ENCODE measurements around the gene RCBTB1.
A peak's percentile ranks its signal among the peaks of the same experiment; 100 is the strongest.

The RCBTB1 gene

DNA sequence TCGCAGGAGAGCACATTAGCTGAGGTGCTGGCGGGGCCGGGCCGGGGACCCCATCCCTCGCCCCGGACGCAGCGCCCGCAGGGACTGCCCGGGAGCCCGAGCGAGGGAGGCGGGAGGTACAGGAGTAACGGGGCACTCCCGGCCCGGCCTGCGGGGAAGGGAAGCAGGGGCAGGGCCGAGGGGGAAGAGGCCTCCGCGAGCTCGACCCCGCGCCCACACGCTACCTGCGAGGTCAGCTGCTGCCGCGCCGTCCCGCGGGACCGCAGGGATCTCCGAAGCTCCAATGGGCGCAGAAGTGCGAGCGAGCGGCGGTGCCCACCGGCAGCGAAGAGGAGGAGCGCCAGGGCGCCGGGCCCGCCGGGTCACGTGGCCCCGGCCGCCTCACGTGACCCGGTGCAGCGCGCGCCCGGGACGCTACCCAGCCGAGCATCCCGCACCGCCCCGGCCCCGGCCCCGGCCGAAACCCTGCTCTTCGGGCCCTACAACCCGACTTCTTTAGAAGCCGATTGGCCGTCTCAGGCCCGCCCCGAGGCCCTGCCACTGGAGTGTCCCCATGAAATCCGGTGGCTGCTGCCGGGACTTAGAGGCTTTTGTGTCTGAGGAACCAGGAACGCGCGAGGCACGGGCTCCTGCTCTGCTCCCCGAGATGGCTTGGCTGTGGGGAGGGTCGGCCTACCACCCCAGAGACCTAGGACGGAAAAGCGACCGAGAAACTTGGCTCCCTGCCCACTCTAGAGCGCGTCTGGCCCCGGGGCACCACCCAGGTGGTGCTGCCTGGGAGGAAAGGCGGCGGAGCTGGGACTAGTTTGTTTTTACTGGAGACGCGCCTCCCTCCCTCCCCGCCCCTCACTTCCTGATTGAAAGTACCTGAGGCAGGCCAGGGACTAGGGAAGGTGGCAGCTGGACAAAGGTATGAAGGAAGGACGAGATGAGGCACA is at the start of gene RCBTB1:
Gene RCBTB1, minus strand, starts transcription at position 339 of the 938 bp plus-strand sequence. CDS start 18,279 bp downstream, outside the sequence.
- DNase-seq, result peak; percentile 82 to 88
- TF ChIP-seq POLR2A (IDR thresholded peaks at IDR 0.05; ENCODE audit: low read length), result peak; percentile 66
- no peak for TF ChIP-seq GATA1 (IDR thresholded peaks at IDR 0.05; ENCODE audit: low read depth, low read length)

DNA sequence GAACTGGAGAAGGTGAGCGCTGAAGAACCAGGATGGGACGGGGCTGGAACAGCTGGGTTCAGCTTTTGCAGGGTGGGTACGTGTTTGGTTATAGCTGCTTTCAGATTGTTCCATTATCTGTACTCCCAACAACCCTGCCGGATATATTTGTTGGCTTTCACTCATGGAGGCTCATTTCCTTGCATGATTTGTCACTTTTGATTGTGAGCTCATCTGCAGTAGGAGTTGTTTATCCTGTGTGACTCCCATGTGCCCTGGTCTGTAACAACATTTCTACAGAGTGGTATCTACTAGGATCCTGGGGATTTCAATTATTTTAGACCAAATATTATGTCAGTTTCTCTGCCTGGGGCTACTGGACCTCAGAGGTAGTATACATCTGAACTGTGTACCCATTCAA is 48.4 kb upstream of the RCBTB1 start:
- DNase-seq, result no peak
- no peak for TF ChIP-seq GATA1 (IDR thresholded peaks at IDR 0.05; ENCODE audit: low read depth, low read length)
- TF ChIP-seq POLR2A (IDR thresholded peaks at IDR 0.05; ENCODE audit: low read length), result no peak

DNA sequence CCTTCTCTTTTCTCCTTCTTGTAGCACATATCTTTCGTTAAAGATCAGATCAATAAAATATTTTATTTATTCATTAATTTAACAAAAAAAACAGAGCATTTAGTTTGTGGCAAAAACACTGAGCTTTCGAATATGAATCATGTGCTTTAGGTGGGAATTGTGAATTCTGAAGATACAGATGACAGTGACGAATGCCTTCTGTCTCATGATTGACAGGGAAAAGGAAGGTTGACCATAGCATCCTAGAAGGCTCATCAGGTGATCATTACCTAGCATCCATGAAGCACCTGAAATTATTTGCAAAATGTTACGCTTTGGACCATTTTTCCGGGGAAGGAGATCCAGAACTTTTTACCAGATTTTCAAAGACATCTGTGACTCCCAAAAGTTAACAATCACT is 46.8 kb upstream of the RCBTB1 start:
- DNase-seq, result no peak

GRCh38 chr13:49630580-49630979 is 45.2 kb upstream of the RCBTB1 start:
- DNase-seq, result peak in 1 of 2 experiments; percentile 11
- TF ChIP-seq GATA1 (IDR thresholded peaks at IDR 0.05; ENCODE audit: low read depth, low read length) (no peak), POLR2A (IDR thresholded peaks at IDR 0.05; ENCODE audit: low read length) (no peak)

More for the DNA sequence above, 46.8 kb upstream of the RCBTB1 start:
- TF ChIP-seq POLR2A (IDR thresholded peaks at IDR 0.05; ENCODE audit: low read length) (no peak), GATA1 (IDR thresholded peaks at IDR 0.05; ENCODE audit: low read depth, low read length) (no peak)

DNA sequence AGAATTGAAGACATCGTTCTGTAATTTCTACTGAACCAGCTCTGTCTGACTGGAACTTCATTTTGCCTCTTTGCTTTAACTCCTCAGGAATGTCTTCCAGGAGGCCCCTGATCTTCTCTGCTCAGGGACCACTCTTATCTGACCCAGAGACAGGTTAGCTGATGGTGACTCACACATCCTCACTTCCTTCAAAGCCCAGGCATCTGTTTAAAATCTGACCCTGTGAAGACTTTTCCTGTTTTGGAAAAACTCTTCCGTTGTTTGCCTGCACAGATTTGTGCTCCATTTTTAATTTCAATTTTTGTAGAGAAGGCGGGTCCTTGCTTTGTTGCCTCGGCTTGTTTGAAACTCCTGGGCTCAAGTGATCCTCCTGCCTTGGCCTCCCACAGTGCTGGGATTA is 44.6 kb upstream of the RCBTB1 start:
- DNase-seq, result no peak
- TF ChIP-seq POLR2A (IDR thresholded peaks at IDR 0.05; ENCODE audit: low read length) (no peak), GATA1 (IDR thresholded peaks at IDR 0.05; ENCODE audit: low read depth, low read length) (no peak)

GRCh38 chr13:49629196-49629938 is 44.0 kb upstream of the RCBTB1 start:
- DNase-seq, result no peak

DNA sequence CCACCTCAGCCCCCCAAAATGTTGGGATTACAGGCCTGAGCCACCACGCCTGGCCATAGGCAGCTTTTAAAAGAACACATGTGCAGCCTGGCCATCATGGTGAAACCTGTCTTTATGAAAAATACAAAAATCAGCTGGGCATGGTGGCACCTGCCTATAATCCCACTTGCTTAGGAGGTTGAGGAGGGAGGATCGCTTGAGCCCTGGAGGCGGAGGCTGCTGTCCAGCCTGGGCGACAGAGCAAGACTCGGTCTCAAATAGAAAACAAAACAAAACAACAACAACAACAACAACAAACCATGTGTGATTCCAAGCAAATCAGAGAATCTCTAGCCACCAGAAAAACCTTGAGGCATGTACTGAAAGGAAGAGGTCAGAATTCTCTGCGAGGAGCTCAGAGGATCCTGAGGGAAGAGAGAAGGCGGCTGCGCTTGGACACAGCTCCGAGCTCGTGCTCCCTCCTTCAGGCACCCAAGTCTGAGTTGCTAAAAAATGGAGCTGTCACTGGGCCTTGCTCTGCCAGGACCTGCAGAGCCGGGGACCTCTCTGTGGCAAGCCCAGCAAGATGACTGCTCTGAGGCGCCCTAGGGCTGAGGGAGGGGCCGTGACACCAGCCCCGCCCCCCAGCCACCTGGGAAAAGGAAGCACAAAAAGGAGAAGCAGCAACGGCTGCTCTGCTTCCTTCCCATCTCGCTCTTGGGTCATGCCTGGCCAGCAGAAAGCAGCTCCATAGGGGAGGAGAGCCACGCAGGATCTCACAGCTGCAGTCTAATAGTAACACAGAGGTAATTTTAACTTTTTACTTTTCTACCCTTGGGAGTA is 42.7 kb upstream of the RCBTB1 start, which contains the start of gene ARL11:
Gene ARL11, plus strand, starts transcription at position 677 of the 822 bp plus-strand sequence. CDS start 1,941 bp downstream, outside the sequence.
- no peak for TF ChIP-seq POLR2A (IDR thresholded peaks at IDR 0.05; ENCODE audit: low read length)
- TF ChIP-seq GATA1 (IDR thresholded peaks at IDR 0.05; ENCODE audit: low read depth, low read length), result no peak
- peak; percentile 13 to 19 for DNase-seq

More at GRCh38 chr13:49629196-49629938, 44.0 kb upstream of the RCBTB1 start:
- TF ChIP-seq POLR2A (IDR thresholded peaks at IDR 0.05; ENCODE audit: low read length), result no peak
- TF ChIP-seq GATA1 (IDR thresholded peaks at IDR 0.05; ENCODE audit: low read depth, low read length), result no peak

DNA sequence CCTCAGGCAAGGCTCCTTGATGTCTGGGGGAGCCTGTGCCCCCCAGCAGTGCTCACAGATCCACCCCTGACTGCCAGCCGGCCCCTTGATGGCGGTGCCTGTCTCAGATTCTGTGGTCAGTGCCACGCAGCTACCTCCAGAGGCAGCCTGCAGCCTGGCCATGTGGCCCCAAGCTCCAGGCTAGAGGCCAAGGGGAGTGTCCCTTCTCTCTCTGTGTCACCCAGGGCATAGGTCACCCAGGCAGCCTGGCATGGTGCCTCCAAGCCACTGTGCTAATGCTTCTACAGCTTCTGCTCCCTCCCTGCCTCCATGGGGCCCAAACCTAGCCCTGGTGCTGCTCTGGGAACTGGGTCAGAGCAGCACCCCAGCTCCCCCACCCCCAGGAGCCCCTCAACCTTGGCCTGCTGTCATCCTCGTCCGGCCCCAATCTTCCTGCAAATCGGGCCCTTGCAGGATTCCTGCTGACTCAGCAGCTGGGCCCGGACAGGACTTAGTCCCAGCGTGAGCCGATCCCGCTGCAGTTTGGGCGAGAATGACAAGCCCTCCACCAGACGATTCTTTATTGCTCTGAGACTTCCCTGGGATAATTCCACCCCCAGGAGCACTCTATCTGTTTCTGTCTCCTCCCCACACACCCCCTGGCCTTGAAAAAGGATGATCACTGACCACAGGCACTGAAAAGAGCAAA is 40.2 kb upstream of the RCBTB1 start:
- TF ChIP-seq GATA1 (IDR thresholded peaks at IDR 0.05; ENCODE audit: low read depth, low read length), result no peak
- no peak for TF ChIP-seq POLR2A (IDR thresholded peaks at IDR 0.05; ENCODE audit: low read length)
- DNase-seq, result no peak

DNA sequence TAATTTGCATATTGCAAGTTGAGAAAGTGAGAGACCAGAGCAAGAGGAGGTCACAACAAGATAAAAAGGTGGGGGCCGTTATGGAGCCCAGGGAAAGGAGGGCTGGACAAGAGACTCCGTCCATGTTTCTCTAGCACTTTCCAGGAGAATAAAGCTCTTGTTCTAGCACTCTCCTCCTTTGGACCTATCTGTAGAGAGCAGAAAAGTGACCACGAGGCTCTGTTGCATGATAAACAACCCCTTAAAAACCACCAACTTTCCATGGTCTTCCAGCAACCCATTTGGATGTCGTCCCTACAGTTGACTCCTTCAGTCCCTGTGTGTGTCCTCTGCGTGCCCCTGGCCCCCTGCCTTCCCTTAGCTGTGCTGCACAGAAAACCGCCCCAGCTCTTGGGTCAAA is 38.9 kb upstream of the RCBTB1 start:
- no peak for DNase-seq
- TF ChIP-seq GATA1 (IDR thresholded peaks at IDR 0.05; ENCODE audit: low read depth, low read length) (no peak), POLR2A (IDR thresholded peaks at IDR 0.05; ENCODE audit: low read length) (no peak)

DNA sequence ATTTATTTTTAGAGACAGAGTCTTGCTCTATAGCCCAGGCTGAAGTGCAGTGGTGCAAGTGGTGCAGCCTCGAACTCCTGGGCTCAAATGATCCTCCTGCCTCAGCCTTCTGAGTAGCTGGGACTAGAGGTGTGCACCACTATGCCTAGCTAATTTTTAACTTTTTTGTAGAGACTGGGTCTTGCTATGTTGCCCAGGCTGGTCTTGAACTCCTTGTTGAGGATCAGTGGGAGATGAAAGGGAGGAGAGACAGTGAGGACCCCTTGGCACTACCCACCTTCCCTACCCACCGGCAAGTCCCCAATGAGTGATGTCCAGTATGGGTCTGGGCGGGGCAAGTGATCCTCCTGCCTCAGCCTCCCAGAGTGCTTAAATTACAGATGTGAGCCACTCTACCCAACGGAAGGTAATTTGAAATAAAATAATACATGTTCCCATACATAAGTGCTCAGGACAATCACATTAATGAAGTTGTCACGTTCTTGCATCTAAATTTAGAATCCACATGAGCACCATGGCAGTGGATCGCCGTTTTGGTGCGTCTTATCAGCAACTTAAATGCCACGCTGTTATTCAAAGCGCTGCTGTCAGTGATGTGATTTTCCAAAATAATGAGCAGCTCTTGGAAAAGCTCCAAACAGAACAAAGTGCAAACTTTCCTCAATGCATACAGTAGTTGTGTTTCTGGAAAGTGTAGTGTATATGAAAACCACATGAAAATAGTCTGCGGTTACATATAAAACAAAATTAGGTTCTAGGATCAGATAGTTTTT is 37.0 kb upstream of the RCBTB1 start:
- no peak for DNase-seq
- no peak for TF ChIP-seq GATA1 (IDR thresholded peaks at IDR 0.05; ENCODE audit: low read depth, low read length)
- no peak for TF ChIP-seq POLR2A (IDR thresholded peaks at IDR 0.05; ENCODE audit: low read length)

DNA sequence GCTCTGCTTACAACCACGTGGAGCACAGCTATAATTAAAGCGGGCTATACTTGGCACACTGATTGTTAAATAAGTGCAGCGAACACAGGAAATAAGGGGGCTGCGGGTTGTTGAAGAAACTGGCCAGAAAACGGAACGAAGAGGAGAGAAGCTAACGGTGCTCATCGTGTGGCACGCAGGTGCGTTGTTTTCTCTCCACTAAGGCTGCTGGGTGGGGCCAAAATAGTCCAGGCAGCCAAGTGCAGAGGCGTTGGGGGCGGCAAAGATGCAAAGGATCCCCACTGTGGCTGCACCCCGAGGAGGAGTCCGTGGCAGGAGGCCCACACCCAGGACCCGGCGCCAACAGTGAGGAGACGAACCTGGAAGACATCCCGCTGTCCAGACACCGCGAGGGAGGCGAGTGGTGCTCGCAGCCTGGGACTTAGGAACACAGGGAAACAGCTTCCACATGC is 34.8 kb upstream of the RCBTB1 start:
- no peak for DNase-seq
- no peak for TF ChIP-seq GATA1 (IDR thresholded peaks at IDR 0.05; ENCODE audit: low read depth, low read length)
- TF ChIP-seq POLR2A (IDR thresholded peaks at IDR 0.05; ENCODE audit: low read length), result no peak

DNA sequence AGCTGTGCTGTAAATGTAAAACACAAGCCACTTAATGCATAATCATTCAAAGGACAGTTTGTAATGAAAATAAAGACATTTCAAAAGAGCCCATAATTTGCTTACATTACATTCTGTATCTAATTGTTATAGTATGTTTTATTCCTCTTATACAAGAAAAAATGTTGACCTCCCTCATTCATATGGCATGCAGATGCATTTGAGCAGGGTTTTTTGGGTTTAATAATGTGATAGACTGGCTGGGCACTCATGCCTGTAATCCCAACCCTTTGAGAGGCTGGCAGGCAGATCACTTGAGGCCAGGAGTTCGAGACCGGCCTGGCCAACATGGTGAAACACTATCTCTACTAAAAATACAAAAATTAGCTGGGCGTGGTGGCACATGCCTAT is 31.3 kb upstream of the RCBTB1 start:
- TF ChIP-seq POLR2A (IDR thresholded peaks at IDR 0.05; ENCODE audit: low read length) (no peak), GATA1 (IDR thresholded peaks at IDR 0.05; ENCODE audit: low read depth, low read length) (no peak)
- DNase-seq, result no peak
